ENCODE results near the gene CMTM3. TPM values are rescaled to one million over a fixed set of nuclear protein-coding genes. Genes with fewer than 3 reads are reported as not detected.
"Not testable (repeated sequence)": the region's sequence is repeated elsewhere in the genome, so short reads cannot be mapped to it uniquely, and the experiment has no call there.

The CMTM3 gene
- total and polyA plus RNA-seq, 10 donors, result 16.2 to 53.1 (median 39.1) TPM

- Histone ChIP-seq H3K36me3 (peaks cover 0 to 15% (median 0%) of the 10 kb centered on the region in 6 donors), H3K4me1 (peaks cover 0 to 11% (median 0%) of the 10 kb centered on the region in 6 donors), H3K27ac (no peak overlapping the region), H3K9me3 (no peaks in the 10 kb centered on the region), H3K4me3 (no peak overlapping the region), H3K27me3 (replicated peaks in 1 of 7) (no peaks in the 10 kb centered on the region)
- 89 to 95% (median 90%) methylated on average over 3 of the region's 3 CpGs for WGBS, 5 donors
- intact Hi-C loops (cut with DNase I; ENCODE audit: low total_unique reads), result no loop called here
- no peak for DNase-seq
- no peak for TF ChIP-seq POLR2A (IDR thresholded peaks at IDR 0.05)
- TF ChIP-seq, protein P1, sequence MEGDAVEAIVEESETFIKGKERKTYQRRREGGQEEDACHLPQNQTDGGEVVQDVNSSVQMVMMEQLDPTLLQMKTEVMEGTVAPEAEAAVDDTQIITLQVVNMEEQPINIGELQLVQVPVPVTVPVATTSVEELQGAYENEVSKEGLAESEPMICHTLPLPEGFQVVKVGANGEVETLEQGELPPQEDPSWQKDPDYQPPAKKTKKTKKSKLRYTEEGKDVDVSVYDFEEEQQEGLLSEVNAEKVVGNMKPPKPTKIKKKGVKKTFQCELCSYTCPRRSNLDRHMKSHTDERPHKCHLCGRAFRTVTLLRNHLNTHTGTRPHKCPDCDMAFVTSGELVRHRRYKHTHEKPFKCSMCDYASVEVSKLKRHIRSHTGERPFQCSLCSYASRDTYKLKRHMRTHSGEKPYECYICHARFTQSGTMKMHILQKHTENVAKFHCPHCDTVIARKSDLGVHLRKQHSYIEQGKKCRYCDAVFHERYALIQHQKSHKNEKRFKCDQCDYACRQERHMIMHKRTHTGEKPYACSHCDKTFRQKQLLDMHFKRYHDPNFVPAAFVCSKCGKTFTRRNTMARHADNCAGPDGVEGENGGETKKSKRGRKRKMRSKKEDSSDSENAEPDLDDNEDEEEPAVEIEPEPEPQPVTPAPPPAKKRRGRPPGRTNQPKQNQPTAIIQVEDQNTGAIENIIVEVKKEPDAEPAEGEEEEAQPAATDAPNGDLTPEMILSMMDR (IDR thresholded peaks at IDR 0.05 in 8 of 11, conservative IDR thresholded peaks at IDR 0.05 in 3 of 11), result no peak
Observed at GRCh38 chr16:66623755-66624154, 19.3 kb downstream of the CMTM3 start.

DNA sequence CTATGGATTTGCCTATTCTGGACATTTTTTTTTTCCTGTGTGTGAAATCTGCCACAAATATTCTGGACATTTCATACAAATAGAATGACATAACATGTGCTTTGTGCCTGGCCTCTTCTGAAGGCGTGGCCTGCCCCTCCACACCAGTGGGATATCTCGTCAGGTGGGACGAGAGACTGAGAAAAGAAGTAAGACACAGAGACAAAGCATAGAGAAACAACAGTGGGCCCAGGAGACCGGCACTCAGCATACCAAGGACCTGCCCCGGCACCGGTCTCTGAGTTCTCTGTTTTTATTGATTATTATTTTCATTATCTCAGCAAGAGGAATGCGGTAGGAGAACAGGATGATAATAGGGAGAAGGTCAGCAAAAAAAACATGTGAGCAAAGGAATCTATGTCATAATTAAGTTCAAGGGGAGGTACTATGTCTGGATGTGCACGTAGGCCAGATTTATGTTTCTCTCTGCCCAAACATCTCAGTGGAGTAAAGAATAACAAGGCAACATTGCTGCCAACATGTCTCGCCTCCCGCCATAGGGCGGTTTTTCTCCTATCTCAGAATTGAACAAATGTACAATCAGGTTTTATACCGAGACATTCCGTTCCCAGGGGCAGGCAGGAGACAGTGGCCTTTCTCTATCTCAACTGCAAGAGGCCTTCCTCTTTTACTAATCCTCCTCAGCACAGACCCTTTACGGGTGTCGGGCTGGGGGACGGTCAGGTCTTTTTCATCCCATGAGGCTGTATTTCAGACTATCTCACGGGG is 23.3 kb downstream of the CMTM3 start:
- H3K9me3 ChIP-seq; H3K36me3 ChIP-seq; H3K4me1 ChIP-seq; H3K27me3 ChIP-seq (replicated peaks in 1 of 7); H3K4me3 ChIP-seq; intact Hi-C loops (cut with DNase I; ENCODE audit: low total_unique reads); H3K27ac ChIP-seq: not testable (repeated sequence)
- DNase-seq, result peak; percentile 24
- 89 to 93% (median 92%) methylated on average over 17 of the region's 17 CpGs for WGBS, 5 donors

DNA sequence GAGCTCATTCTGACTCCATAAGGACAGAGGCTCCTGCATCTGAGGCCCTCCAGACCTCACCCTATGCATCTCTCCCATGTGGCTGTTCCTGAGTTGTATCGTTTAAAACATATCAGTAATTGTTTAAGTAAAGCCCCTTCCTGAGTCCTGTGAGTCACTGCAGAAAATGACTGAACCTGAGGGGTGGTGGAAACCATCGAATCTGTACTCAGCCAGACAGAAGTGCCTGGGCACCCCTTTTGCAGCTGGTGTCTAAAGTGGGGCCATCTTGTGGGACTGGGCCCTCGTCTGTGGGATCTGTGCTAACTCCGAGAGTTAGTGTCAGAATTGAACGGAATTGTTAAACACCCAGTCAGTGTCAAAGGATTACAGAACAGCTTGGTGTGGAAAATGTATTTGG is 25.4 kb downstream of the CMTM3 start:
- Histone ChIP-seq H3K4me1 (no peaks in the 10 kb centered on the region), H3K4me3 (no peak overlapping the region), H3K9me3 (no peaks in the 10 kb centered on the region), H3K27me3 (replicated peaks in 1 of 7) (no peaks in the 10 kb centered on the region), H3K36me3 (no peaks in the 10 kb centered on the region), H3K27ac (no peak overlapping the region)
- intact Hi-C loops (cut with DNase I; ENCODE audit: low total_unique reads), result no loop called here
- 81 to 93% (median 88%) methylated on average over 5 of the region's 5 CpGs for WGBS, 5 donors
- no peak for TF ChIP-seq POLR2AphosphoS5 (IDR thresholded peaks at IDR 0.05)
- TF ChIP-seq, protein P1 (IDR thresholded peaks at IDR 0.05 in 8 of 11, conservative IDR thresholded peaks at IDR 0.05 in 3 of 11), result no peak
- TF ChIP-seq POLR2A (IDR thresholded peaks at IDR 0.05), result no peak
- DNase-seq, result no peak

GRCh38 chr16:66630561-66631260 is 26.2 kb downstream of the CMTM3 start:
- DNase-seq, result peak; percentile 39
- 91 to 98% (median 95%) methylated on average over 13 to 34 of the region's 49 CpGs; no CpG with 5 or more reads in 1 of the 5 donors for WGBS, 5 donors

GRCh38 chr16:66631558-66631957 is 27.1 kb downstream of the CMTM3 start:
- H3K4me3 ChIP-seq; DNase-seq; H3K27me3 ChIP-seq (replicated peaks in 1 of 7); H3K4me1 ChIP-seq; H3K27ac ChIP-seq; H3K9me3 ChIP-seq; intact Hi-C loops (cut with DNase I; ENCODE audit: low total_unique reads): not testable (repeated sequence)
- WGBS, 5 donors, result 87 to 94% (median 94%) methylated on average over 3 to 4 of the region's 4 CpGs
- peaks cover 0 to 11% (median 0%) of the 10 kb centered on the region in 6 donors for H3K36me3 ChIP-seq

More at GRCh38 chr16:66630561-66631260, 26.2 kb downstream of the CMTM3 start:
- H3K27ac ChIP-seq; H3K4me3 ChIP-seq; intact Hi-C loops (cut with DNase I; ENCODE audit: low total_unique reads); H3K36me3 ChIP-seq; H3K4me1 ChIP-seq; H3K9me3 ChIP-seq; H3K27me3 ChIP-seq (replicated peaks in 1 of 7): not testable (repeated sequence)
